Activated T-cell treated with anti-CD3 and anti-CD28 coated beads for 48 hours (primary cell): ENCODE measurements around the gene FA2H.
A peak's percentile ranks its signal among the peaks of the same experiment; 100 is the strongest.

ENCODE experiments used
- DNase-seq: peaks from one replicate; pipeline ENCODE4 v3.0.0-alpha.2; 2020; ENCODE audit warnings: low read depth

Gene FA2H

DNA sequence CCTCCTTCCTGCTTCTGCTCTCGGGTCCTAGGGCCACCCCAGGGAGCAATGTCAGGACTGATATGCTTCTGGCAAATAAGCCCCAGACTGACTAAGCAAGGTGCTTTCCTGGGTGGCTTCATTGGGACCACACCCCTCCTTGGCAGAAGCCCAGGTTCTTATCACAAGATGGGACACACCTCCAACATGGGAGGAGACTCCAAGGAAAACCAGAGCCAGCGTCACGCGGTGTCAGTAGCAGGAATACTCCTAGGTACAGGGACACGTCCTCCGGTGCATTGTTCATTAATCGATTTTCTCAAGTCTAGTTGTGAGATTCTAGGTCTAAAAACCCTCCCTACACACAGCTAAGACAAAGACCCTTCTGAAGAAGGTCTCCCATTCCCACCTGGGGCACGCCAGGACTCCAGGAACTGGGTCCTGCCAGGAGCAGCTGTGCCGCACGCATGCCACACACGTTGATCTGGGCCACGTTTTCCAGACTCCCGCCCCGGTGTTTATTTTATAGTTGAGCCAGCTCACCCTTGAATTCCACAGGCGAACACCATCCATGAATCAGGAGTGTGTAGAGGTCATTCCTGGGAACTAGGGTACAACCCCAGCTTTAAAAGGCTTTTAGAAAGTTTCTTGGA is 30.8 kb downstream of the FA2H start:
- DNase-seq: no peak

DNA sequence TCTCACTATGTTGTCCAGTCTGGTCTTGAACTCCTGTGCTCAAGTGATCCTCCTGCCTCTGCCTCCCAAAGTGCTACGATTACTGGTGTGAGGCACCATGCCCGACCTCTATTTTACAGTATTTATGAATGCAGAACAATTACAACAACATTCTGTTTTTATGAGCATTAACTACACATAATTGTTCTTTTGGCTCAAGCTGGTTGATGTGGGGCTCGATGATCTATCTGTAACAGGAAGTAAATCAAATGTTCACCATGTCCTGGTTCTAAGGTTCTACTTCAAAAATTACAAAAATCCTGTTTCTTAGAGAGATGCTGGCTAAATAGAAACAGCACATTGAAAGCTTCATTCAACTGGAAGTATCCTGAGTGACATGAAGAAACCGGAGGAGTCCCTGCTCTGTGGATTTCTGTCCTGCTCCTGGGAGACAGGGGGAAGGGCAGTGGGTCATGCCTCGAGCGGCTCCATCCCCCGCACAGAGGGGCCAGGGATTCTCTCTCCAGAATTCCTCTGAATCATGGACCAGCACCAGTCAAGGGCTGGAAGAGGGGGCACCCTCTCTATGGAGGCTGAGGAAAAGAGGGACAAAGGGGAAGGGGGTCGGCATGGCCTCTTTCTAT is 31.5 kb downstream of the FA2H start:
- DNase-seq: no peak

DNA sequence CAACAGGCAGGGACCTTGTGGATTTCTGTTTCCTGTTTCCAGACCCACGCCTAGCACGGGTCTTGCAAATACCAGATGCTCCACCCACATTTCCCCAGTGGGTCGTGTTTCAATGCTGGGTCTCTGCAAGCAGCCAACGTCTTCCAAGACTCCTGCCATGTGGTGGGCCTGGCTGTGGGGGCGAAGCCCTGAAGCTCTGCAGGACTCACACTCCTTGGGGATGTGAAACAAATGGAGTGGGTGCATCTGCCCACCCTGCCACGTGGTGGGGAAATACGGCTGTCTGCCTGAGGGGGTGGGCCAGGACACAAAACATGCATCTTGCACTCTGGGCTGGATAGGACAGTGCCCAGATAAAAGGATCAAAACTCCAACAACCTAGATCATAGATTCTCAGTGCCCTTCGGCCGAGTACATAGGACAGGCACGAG is 32.6 kb downstream of the FA2H start:
- no peak for DNase-seq

DNA sequence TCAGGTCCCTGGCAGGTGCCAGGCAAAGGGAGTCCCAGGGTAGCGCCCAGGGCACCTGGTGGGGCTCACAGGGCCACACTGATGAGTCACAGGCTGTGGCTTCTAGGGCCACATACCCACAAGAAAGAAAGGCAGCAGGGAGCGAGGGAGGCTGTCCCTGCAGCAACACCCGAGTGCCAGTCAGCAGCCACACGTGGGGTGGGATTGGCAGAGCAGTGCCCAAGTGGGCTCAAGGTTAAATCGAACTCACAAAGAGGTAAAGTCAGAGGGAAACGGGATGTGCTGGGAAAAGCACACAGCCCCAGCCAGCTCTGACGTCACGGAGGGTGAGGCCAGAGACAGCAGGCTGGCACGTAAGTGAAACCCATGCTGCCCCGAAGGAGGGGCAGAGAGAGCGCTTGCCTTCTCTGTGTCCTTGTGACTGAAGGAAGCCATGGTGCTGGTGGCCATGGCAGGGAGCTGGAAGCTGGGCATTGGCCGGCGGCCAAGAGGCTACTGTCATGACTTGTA is 33.8 kb downstream of the FA2H start:
- no peak for DNase-seq

DNA sequence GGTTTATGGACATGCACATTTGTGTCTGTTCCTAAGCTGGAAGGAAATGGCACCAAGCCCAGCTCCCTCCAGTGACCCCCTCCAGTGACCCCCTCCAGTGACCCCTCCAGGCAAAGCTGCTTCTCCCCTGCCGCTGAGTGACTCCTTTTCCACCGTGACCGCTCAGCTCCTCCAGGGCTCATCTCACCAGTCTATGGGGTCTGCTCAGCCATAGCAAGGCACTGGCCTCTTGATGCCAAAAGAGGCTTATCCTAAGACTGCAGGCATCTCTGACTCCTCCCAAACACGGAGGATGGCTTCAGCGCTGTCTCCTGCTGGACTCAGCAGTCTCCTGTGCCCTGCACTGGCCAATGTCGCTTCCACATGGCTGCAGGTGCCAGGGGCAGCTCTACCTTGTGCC is 35.3 kb downstream of the FA2H start:
- no peak for DNase-seq

DNA sequence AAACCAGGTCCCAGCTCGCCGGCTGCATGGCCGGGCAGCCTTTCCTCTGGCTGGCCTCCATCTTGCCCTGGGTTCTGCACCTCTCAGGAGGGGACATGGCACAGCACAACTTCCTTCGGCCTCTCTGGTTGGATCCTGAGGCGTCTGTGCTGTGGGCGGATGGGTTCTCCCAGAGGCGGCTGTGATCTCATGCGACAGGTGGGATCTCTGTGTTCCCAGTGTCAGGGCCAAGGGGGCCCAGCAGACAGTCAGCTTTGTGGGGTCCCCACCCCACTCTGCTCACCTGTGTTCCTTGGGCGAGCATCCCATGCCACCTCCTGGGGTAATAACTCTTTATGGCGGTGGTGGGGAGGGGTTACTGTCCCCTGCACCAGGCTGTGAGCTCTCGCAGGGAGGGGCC is 35.8 kb downstream of the FA2H start:
- no peak for DNase-seq

DNA sequence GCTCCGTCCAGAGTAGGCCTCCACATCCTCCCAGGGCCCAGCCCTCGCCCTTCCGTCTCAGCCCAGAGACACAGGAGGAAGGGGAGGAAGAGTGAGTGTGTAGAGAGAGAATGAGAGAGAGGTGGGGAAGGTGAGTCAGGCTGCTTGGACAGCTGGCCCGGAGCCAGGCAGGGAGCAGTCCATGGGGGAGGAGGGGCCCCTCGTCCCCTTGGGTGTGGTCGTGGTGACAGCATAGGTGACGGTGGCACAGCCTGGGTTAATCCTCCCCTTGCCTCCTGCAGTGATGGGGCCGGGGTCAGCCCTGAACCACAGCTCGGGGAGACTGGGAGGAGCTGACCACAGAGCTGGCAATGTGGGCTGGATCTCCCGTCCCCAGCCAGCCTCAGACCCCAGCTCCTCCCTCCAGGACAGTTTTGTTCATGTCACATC is 36.5 kb downstream of the FA2H start:
- DNase-seq: no peak

DNA sequence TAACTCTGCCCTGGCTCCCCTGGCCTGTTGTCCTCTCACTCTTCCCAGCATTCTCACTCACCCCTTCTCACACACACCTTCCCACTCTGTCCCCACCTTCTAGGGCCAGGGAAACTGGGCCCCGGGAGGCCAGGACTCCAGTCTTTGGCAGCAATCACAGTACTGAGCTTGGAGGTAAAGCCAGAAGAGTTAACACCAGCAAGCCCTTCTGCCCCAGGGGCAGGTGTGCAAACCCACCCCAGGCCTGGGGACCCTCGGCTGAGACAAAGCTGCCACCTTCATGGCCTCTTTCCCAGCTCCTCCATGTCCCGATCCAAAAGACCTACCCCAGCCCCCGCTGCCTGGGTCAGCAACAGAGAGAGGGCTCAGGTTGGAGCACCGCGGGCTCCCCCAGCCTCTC is 37.1 kb downstream of the FA2H start:
- no peak for DNase-seq

DNA sequence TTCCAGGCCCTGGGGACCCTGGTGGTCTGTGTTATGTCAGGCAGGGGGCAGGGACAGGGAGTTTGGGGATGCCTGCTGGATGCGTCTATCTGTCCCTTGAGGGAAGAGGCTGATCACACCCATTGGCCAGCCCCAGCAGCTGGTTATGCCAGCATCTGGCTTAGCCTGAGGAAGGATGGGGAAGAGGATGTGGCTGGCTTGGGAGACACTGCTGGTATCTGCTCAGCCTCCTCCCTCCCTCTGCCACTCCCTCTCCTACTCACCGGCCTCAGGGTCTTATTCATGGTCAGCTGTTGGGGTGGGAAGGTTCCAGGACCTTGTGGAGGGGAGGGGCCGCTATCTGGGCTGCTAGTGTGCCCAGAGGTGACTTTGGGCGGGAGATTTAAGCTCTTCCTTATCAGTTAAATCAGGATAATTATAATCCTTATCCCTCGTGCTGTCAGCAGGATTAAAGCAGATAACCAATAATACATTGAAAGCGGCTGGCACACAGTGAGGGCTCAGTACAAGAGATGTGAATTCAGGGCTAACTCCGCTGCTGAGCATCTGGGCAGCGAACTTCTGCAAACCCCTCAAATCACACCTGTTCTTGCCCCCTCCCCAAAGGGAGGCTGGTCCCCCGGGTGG is 38.0 kb downstream of the FA2H start:
- DNase-seq: no peak

DNA sequence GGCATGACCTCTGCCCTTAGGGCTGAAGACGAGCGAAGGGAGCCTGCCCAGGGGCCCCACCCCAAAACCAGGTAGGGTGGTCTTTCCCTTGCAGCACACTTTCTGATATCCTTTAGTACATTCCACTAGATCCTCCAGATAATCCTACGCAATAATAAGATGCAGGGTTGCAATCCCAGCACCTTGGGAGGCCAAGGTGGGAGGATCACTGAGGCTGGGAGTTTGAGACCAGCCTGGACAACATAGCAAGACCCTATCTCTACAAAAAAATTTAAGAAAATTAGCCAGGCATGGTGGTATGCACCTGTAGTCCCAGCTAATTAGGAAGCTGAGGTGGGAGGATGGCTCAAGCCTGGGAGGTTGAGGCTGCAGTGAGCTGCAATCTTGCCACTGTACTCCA is 39.1 kb downstream of the FA2H start:
- DNase-seq: no peak

DNA sequence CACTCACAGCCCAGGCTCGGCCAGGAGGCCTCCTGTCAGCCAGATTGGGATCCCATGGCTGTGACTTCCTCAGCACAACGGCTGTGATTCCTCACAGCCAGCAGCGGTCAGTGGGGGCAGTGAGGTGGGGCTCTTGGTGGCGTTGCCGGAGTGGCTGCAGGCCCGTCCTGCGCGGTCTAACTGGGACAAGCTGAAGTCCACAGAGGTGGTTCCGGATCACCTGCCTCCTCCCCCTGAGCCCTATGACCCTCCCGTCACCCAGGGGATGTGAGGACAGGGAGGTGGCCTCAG is 39.5 kb downstream of the FA2H start:
- DNase-seq: no peak

DNA sequence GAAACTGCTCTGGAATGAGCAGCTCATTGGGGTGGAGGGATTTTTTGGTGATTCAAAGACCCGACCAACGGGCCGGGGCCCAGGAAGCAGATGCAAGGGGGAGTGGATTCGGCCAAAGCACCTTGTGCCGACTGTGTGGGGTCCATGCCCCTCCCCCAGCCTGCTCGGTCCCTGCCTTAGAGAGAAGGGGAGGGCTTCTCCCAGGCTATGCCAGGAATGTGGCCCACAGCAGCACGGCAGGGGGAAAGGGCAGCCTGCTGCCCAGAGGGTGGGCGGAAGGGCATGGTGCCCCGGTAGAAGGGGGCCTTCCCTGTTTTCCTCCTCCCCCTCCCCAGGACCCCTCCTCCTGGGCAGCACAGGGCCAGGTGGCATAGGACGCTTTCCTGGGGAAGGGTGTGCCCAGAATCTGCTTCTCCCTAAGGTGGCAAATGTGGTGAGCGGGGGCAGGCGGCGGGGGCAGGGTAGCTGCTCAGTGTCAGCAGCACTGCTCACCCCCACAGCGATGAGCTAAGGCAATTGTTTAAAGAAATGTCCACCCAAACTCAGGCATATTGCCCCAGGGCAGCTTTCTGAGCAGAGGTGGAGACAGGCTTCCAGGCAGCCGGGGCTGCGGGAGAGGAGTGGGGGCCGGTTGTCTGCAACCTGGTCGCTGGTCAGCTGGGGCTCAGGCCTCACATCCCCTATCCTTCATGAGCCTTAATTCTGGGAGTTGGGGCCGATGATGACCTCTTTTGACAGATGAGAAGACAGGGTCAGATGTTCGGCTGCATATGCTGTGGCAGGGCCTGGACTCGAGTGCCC is 40.1 kb downstream of the FA2H start:
- no peak for DNase-seq

DNA sequence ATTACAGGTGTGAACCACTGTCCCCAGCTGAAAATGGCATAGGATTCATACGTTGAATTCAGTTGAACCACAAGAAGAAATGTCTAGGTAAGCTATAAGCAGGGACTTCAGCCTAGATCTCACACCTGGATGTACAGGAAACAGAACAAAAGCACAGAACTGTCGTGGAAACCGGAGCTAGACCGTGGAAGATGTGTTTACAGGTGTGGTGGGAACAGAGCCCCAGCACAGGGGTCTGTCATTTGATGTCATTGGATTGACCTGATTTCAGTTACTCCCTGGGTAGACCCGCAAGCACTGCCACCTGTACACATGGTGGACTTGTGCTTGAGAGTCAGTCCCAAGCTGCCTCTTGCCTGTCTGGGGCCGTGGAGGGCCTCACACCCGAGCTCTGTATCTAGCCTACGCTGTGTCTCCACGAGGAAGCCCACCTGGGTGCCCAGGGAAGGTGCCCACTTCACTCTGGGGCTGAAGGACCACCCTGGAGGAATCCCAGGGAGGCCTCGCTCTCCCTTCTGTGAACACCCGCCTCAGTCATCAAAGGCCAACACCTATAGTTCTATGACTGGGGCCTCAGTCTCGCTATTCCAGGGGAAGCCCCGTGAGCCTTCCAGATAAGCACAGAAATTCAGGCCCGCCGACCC is 41.8 kb downstream of the FA2H start:
- no peak for DNase-seq

DNA sequence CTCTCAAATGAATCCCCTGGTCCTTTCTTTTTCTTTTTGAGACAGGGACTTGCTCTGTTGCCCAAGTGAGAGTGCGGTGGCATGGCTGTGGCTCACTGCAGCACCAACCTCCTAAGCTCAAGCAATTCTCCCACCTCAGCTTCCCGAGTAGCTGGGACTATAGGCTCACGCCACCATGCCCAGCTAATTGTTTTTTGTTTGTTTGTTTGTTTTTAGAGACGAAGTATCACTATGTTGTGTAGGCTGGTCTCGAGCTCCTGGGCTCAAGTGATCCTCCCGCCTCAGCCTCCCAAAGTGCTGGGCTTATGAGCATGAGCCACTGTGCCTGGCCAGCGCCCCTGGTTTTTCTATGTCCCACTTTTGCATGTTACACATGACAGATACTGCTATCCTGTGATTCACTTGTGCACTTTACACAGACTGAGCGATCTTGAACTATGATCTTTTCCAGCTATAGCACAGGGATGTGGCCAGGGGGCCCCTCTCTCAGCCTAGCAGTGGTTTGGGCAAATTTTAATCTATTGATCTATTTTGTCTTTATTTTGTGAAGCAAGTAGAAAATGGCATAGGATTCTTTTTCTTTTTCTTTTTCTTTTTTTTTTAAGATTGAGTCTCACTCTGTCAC is 42.7 kb downstream of the FA2H start:
- no peak for DNase-seq

DNA sequence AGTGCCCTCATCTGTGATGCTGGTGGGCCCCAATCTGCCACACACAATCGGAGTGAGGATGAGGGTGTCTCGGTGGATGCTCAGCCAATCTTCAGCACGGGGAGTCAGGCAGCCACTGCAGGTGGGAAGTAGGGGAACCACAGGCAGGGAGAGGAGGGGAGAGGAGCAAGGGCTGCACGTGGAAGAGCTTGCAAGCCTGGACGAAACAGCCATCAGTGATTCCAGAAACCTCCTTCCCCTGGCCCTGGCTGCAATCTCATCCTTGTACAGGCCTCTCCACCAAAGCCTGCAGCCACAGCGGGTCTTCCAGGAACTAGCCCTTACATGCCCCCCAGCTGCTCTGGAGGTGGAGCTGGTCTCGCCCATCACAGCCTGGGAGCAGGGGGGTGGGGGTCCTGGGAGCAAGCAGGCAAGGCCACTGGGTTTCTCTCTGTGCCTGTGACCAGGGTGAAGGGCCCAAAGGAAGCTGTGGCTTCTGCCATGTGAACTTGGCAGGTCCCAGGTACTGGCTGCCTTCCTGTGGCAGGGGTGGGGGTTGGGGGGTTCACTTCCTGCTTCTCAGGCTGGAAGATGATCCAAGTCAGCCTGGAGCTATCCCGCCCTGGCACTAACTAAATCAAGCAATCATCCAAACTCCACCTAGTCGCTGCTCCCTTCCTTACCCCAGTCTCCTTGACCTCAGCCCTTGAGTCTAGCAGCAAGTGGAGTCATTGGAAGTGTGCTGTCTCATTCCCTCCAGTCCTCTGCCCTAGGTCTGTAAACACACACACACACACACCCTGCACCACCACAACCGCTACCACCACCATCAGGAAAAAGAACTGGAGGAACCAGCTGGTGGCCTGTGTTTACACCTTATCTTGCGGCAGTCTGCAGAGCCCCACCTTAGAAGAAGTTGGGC is 44.6 kb downstream of the FA2H start:
- DNase-seq: no peak

DNA sequence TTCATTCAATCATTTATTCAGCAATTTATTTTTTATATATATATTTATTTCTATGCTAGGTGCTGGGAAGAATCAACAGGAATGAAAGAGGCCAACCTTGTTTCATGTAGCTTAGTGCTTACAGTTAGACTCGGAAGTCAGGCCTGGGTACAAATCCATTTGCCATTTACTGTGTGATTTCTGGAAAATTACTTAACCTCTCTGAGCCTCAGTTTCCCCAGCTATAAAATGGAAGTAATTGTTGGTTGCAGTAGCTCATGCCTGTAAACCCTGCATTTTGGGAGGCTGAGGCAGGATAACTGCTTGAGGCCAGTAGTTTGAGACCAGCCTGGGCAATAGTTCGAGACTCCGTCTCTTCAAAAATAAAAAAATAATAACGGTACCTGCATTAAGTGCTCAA is 46.7 kb downstream of the FA2H start:
- no peak for DNase-seq

DNA sequence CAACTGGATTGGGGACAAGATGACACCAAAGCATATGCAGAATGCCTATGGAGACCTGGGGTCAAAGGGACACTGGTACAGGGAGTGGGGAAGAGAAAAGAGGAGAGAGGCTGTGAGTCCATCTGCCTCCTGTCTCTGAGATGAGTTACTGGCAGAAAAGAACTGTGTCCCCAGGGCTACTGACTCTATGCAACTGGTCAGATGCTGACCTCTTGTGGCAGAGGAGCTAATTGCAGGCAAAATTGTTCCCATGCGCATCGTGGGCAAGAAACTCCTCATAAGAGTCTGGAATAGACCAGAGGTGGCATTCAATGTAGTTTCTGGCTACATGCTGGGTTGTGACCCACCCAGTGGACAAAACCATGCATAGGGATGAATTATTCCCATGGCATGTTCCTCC is 47.9 kb downstream of the FA2H start:
- peak; percentile 43 for DNase-seq

DNA sequence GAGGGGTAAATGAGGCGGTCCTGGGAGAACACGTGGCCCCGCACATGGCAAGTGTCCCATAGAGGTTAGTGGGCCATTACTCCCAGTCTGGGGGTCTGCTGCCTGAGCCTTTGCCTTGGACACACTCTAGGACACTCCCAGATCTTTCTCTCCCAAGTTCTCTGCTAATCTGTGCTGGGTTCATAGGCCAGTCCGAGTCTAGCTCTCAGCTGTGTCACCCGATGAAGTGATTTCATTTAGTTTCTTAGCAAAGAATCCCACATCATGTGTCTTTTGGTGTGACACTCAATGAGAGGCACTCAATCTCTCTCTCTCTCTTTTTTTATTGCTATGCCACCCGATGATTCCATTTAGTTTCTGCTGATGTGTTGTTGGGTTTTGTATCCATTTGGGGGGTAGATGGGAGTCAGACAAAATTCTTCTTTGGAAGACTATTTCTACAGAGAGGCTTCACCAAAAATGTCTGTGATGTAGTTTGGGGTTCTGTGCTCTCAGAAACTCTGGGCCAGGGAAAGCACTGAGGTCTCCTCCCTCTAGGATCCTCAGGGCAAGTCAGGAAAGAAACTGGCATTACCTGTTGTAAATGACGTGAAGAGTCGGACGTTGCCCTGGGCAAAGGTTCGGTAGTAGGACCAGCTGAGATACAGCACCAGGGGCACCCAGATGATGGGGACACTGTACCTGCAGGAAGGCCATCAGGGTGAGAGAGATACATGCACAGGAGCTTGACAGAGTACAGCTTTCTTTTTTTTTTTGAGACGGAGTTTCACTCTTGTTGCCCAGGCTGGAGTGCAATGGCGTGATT is 48.8 kb downstream of the FA2H start:
- DNase-seq: no peak

DNA sequence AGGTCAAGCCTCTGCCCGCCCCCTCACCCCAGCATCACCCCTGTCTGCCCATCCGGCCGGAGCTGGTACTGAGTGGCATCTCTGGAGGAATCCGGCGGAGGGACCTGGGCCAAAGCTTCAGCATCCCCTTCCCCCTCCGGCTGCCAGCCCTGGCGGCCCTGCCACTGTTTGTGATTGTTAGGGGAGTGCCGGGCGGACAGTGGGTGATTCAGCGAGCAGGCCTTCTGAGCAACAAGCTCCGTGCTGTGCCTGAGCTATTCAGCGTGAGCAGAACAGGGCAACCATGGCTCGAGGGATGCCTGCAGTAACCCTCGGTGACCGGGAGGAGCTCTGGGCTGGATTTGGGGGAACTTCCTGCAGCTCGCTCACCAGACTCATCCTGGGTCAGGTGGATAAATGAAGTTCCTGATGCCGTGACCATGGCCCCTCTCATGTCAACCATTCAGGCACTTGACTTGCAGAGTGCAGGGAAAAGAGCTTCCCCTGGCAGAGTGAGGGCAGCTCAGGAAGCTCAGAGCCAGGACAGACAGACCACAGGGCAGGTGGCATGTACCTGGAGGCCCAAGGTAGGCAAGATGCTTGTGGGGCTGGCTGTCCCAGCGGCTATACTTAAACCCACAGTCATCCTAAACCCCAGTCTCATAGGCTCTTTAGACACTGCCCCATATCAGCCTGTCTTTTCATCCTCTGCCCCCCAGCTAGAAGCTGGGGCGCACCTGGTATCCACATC is 49.6 kb downstream of the FA2H start:
- no peak for DNase-seq
